Type B pancreatic cell (in vitro differentiated cells): ENCODE data around the gene TMEM14B. TPM values are rescaled to one million over a fixed set of nuclear protein-coding genes. Genes with fewer than 3 reads are reported as not detected.

ENCODE experiments used
- DNase-seq: peaks from one replicate; pipeline ENCODE4 v3.0.0; 2021; ENCODE audit warnings: mixed read lengths; ENCODE audit not compliant: unreplicated experiment; ENCODE audit errors: extremely low spot score
- H3K27ac Mint-ChIP-seq: 2 replicates; pipeline ENCODE4 v1.8.0; 2021; ENCODE audit warnings: mild to moderate bottlenecking, mixed read lengths
- H3K27me3 Mint-ChIP-seq: 2 replicates; pipeline ENCODE4 v1.8.0; 2021; ENCODE audit warnings: mixed read lengths
- H3K36me3 Mint-ChIP-seq: 2 replicates; pipeline ENCODE4 v1.8.0; 2021; ENCODE audit warnings: mixed read lengths
- H3K4me1 Mint-ChIP-seq: one replicate; pipeline ENCODE4 v1.8.0; 2021; ENCODE audit warnings: mixed read lengths; ENCODE audit not compliant: unreplicated experiment
- H3K4me3 Mint-ChIP-seq: 2 replicates; pipeline ENCODE4 v1.8.0; 2021; ENCODE audit warnings: mild to moderate bottlenecking, mixed read lengths
- H3K9me3 Mint-ChIP-seq: 2 replicates; pipeline ENCODE4 v1.8.0; 2021; ENCODE audit warnings: mixed read lengths
- total RNA-seq: library from RNA; stranded (reverse); gene quantifications from 2 replicates; pipeline ENCODE4 v1.2.1, GENCODE V29; 2021; ENCODE audit warnings: low replicate concordance
- TF ChIP-seq, protein P1 (sequence below): fragments of 200-600 bp; sonication (generic); conservative IDR thresholded peaks from 2 replicates; pipeline ENCODE4 v1.5.0; 2021; ENCODE audit warnings: antibody characterized with exemption, mild to moderate bottlenecking

Gene TMEM14B
- total RNA-seq, 1 donor from 2014 or later, result 75.6 TPM

DNA sequence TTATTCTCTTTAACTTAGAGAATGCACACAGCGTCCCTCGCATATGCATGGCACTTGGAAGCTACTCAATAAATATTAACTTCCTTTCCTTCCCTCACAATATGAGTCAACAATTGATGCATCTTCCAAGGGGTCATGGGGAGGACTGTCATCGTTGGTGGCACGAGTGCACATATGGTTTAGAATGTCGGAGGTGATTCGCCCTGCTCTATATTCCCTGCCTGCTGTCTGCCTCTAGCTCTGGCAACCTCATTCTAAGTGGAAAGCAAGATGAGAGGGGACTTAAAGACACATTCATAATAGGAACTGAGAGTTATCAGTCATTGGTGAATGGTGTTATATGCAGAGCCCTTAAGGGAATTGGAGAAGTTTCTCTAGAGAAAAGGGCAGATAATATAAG, 46.1 kb downstream of the TMEM14B start:
- H3K27ac Mint-ChIP-seq, result no peak overlapping the region
- no peaks in the 10 kb centered on the region for H3K4me1 Mint-ChIP-seq
- H3K9me3 Mint-ChIP-seq, result no peaks in the 10 kb centered on the region
- no peak for DNase-seq
- no peak overlapping the region for H3K4me3 Mint-ChIP-seq
- no peaks in the 10 kb centered on the region for H3K27me3 Mint-ChIP-seq
- TF ChIP-seq, protein P1, sequence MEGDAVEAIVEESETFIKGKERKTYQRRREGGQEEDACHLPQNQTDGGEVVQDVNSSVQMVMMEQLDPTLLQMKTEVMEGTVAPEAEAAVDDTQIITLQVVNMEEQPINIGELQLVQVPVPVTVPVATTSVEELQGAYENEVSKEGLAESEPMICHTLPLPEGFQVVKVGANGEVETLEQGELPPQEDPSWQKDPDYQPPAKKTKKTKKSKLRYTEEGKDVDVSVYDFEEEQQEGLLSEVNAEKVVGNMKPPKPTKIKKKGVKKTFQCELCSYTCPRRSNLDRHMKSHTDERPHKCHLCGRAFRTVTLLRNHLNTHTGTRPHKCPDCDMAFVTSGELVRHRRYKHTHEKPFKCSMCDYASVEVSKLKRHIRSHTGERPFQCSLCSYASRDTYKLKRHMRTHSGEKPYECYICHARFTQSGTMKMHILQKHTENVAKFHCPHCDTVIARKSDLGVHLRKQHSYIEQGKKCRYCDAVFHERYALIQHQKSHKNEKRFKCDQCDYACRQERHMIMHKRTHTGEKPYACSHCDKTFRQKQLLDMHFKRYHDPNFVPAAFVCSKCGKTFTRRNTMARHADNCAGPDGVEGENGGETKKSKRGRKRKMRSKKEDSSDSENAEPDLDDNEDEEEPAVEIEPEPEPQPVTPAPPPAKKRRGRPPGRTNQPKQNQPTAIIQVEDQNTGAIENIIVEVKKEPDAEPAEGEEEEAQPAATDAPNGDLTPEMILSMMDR, result no peak
- H3K36me3 Mint-ChIP-seq, result peaks cover 10% of the 10 kb centered on the region

DNA sequence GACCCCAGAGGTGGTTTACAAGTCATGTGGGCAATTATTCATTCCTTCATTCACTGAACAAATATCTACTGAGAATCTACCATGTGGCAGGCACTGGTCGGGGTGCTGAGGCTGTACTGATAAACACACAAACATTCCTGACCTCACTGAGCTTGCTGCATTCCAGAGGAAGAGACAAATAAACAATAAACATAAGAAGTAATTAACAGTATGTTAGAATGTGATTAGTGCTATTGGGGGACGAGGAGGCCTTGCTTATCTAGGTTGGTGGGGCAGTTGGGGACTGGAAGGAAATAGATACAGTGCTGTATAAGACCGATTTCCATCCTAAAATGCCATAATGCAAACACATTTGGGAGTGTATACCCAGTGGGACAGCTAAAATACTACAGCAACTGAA, 46.6 kb downstream of the TMEM14B start:
- Mint-ChIP-seq H3K36me3 (peaks cover 8% of the 10 kb centered on the region), H3K9me3 (no peaks in the 10 kb centered on the region), H3K27ac (no peak overlapping the region), H3K27me3 (no peaks in the 10 kb centered on the region), H3K4me1 (no peaks in the 10 kb centered on the region), H3K4me3 (no peak overlapping the region)
- TF ChIP-seq, protein P1, result no peak
- DNase-seq, result no peak

DNA sequence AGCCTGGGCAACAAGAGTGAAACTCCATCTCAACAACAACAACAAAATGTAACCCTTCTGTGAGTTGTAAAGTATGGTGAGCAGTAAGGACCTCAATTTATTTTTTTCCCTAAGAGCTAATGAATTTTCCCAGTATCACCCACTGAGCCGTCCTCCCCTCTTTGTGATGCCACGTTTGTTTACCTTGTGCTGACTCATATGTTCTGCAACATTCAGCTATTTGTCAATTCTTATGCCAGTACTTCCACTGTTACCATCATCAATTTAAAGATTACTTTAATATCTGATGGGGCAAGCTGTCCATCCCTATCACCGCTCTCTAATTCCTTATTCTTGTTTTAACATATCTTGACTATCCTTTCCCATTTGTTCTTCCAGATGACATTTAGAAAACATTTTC, 53.2 kb downstream of the TMEM14B start:
- H3K4me1 Mint-ChIP-seq, result no peaks in the 10 kb centered on the region
- H3K9me3 Mint-ChIP-seq, result no peaks in the 10 kb centered on the region
- no peak for DNase-seq
- H3K4me3 Mint-ChIP-seq, result no peak overlapping the region
- TF ChIP-seq, protein P1, result no peak
- no peaks in the 10 kb centered on the region for H3K27me3 Mint-ChIP-seq
- no peak overlapping the region for H3K27ac Mint-ChIP-seq
- peaks cover 2% of the 10 kb centered on the region for H3K36me3 Mint-ChIP-seq

DNA sequence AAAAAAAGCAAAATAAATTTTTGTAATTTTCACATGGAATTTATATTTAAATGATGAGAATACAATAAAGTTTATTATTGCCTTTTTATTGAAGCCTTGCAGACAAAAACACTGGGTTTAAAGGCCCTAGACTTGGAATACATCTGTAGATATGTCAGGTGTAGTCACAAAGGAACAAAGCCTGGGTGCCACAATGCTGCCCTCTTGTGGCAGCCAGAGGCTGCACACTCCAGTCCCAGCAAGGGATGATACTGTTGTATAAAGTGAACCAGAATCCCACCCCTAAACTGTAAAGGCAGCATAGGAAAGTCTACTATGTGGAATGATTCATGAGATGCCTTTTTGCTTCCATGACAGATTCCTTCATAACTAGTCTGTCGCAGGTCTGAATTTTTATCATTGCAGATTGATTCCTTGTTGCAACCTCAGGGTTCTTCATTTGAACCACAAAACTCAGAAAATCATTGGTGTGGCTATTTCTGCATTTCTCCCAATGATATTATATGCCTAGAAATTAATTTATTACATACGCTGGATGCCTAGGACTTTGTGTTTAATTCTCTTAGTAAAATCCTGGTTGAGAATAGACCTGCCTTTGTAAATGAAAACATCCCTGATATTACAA, 53.7 kb downstream of the TMEM14B start:
- H3K27me3 Mint-ChIP-seq, result no peaks in the 10 kb centered on the region
- no peaks in the 10 kb centered on the region for H3K9me3 Mint-ChIP-seq
- H3K4me1 Mint-ChIP-seq, result no peaks in the 10 kb centered on the region
- H3K36me3 Mint-ChIP-seq, result peaks cover 3% of the 10 kb centered on the region
- no peak overlapping the region for H3K4me3 Mint-ChIP-seq
- peak; percentile 72 for DNase-seq
- no peak overlapping the region for H3K27ac Mint-ChIP-seq
- TF ChIP-seq, protein P1, result peak; percentile 99

Other genes with a start within 250 kb of the TMEM14B start
- gene GCNT2, start 226.5 kb upstream of the TMEM14B start, total RNA-seq, result 21.2 and 21.6 TPM in 2 replicates
- 3.5 and 3.7 TPM in 2 replicates for gene C6orf52, start 53.2 kb upstream of the TMEM14B start, total RNA-seq
- gene PAK1IP1, start 52.8 kb upstream of the TMEM14B start, total RNA-seq, result 15.4 and 16.4 TPM in 2 replicates
- gene TMEM14C, start 24.7 kb upstream of the TMEM14B start, total RNA-seq, result 87.5 and 103 TPM in 2 replicates
- gene MAK, start 90.7 kb downstream of the TMEM14B start, total RNA-seq, result 0.43 and 1.6 TPM in 2 replicates
- not detected in 2 replicates for gene GCM2, start 134.2 kb downstream of the TMEM14B start, total RNA-seq
- 4.9 and 6.9 TPM in 2 replicates for gene SYCP2L, start 139.2 kb downstream of the TMEM14B start, total RNA-seq